Ascending aorta (tissue), 2 donors: ENCODE results near the gene SAP25. TPM values are rescaled to one million over a fixed set of nuclear protein-coding genes. Genes with fewer than 3 reads are reported as not detected.
"Not testable (repeated sequence)": the region's sequence is repeated elsewhere in the genome, so short reads cannot be mapped to it uniquely, and the experiment has no call there.

Experiments
- DNase-seq, 2 donors: peaks; one replicate each; pipeline ENCODE4 v3.0.0-alpha.2; 2019; ENCODE audit warnings: low spot score in 2 of 2
- H3K27ac ChIP-seq, 2 donors: fragments of 200-600 bp; sonication (generic); one replicate each; pipeline ENCODE4 v1.5.1; 2016 to 2017; ENCODE audit warnings: mild to moderate bottlenecking in 1 of 2
- H3K27me3 ChIP-seq: fragments of 200-600 bp; sonication (generic); one replicate; pipeline ENCODE4 v1.5.1; 2017
- H3K36me3 ChIP-seq, 2 donors: fragments of 200-600 bp; sonication (generic); one replicate each; pipeline ENCODE4 v1.5.1; 2016
- H3K4me1 ChIP-seq, 2 donors: fragments of 200-600 bp; sonication (generic); one replicate each; pipeline ENCODE4 v1.5.1; 2016 to 2017; ENCODE audit warnings: mild to moderate bottlenecking in 1 of 2
- H3K4me3 ChIP-seq, 2 donors: fragments of 200-600 bp; sonication (generic); one replicate each; pipeline ENCODE4 v1.5.1; 2016 to 2017; ENCODE audit warnings: mild to moderate bottlenecking in 1 of 2
- H3K9me3 ChIP-seq, 2 donors: fragments of 200-600 bp; sonication (generic); one replicate each; pipeline ENCODE4 v1.5.1; 2016
- intact Hi-C: fragments of 100-400 bp; cut with DNase I; formaldehyde crosslinking; loops from one replicate; pipeline ENCODE4 v1.15.1; 2023
- total RNA-seq: library from RNA; depleted of rRNA; stranded (reverse); fragments of >200 nt; gene quantifications from one replicate; pipeline ENCODE4 v1.1.0, GENCODE V29; 2016
- TF ChIP-seq, protein P1 (sequence below), 3 experiments: fragments of 200-600 bp in 2 of 3; fragments of 450-650 bp in 1 of 3; sonication (generic) in 2 of 3; IDR thresholded peaks; one replicate each; pipeline ENCODE4 v1.5.1; 2016 to 2019; ENCODE audit warnings: antibody characterized with exemption in 3 of 3, mild to moderate bottlenecking in 1 of 3, moderate library complexity in 1 of 3

SAP25 gene
- total RNA-seq, 1 donor from 2014 or later = 11.8 TPM

DNA sequence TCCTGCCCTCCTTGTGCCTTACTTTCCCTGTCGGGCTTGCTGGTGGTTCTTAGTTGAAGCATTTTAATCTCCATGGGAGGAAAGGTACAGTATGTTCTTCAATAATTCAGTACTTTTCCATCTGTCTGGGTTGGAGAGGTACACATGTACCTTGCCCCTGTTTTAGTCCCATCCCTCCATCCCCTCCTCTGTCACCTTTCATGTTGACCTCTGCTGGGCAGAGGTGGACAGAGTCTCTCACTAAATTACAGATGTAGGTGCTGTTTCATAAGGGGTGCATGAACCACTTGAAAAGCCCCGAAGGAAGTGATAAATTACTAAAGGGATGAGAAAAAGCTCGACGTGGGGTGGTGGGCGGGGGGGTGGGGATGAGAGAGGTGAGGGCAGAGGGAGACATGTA is 29.3 kb downstream of the SAP25 start:
- DNase-seq = no peak
- Histone ChIP-seq H3K27ac (peak overlapping the region; percentile 91 to 94), H3K9me3 (no peaks in the 10 kb centered on the region), H3K4me3 (peak overlapping the region in 1 of 2 donors; percentile 14), H3K27me3 (no peaks in the 10 kb centered on the region), H3K36me3 (peaks cover 0 to 2% of the 10 kb centered on the region in 2 donors), H3K4me1 (peaks cover 28 to 57% of the 10 kb centered on the region in 2 donors)
- TF ChIP-seq, protein P1, sequence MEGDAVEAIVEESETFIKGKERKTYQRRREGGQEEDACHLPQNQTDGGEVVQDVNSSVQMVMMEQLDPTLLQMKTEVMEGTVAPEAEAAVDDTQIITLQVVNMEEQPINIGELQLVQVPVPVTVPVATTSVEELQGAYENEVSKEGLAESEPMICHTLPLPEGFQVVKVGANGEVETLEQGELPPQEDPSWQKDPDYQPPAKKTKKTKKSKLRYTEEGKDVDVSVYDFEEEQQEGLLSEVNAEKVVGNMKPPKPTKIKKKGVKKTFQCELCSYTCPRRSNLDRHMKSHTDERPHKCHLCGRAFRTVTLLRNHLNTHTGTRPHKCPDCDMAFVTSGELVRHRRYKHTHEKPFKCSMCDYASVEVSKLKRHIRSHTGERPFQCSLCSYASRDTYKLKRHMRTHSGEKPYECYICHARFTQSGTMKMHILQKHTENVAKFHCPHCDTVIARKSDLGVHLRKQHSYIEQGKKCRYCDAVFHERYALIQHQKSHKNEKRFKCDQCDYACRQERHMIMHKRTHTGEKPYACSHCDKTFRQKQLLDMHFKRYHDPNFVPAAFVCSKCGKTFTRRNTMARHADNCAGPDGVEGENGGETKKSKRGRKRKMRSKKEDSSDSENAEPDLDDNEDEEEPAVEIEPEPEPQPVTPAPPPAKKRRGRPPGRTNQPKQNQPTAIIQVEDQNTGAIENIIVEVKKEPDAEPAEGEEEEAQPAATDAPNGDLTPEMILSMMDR (IDR thresholded peaks at IDR 0.05) = no peak
- intact Hi-C loops = loop anchor here (10.0 kb wide), 1 partner anchor 310 kb away; the partner anchor contains the start of gene SLC12A9

DNA sequence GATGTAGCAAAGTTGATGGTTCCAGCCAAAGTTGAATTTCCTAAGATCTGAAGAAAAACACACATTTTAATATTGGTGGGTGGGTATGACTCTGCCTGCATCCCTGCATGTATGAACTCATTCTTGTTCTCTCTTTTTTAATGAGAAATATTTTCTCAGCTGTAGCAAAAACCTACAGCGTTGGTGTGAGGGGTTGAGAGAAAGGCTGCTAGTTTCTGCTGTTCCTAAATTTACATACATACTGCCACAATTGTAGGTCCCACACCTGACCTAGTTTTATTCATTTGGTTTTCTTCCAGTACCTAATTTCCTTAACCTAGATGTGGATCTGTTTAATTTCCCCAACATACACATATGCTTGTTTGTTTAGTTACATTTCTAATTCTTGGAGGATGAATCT is 30.1 kb downstream of the SAP25 start:
- Histone ChIP-seq H3K4me1 (peaks cover 26 to 58% of the 10 kb centered on the region in 2 donors), H3K4me3 (no peak overlapping the region), H3K9me3 (no peaks in the 10 kb centered on the region), H3K27ac (peak overlapping the region; percentile 91 to 94), H3K36me3 (no peaks in the 10 kb centered on the region), H3K27me3 (no peaks in the 10 kb centered on the region)
- no peak for DNase-seq
- TF ChIP-seq, protein P1 (IDR thresholded peaks at IDR 0.05) = no peak
- intact Hi-C loops = loop anchor here (10.0 kb wide), 1 partner anchor 311 kb away; the partner anchor contains the start of gene SLC12A9

DNA sequence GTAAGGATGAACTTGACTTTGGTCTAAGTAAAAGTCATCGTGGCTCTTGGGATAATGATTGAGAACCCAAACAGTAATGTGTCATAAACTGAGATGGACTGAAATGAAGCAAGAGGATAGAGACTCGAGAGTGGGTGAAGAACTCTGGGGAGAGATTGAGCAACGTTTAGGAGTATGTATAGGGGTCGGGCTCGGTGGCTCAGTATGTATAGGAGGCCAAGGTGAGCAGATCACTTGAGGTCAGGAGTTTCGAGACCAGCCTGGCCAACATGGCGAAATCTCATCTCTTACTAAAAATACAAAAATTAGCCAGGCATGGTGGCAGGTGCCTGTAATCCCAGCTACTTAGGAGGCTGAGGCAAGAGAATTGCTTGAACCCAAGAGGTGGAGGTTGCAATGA is 32.4 kb downstream of the SAP25 start:
- not testable (repeated sequence) for DNase-seq, H3K27me3 ChIP-seq, H3K36me3 ChIP-seq, H3K9me3 ChIP-seq, H3K4me3 ChIP-seq, H3K27ac ChIP-seq
- H3K4me1 ChIP-seq = peaks cover 17 to 39% of the 10 kb centered on the region in 2 donors
- intact Hi-C loops = loop anchor here (10.0 kb wide), 1 partner anchor 313 kb away; the partner anchor contains the start of gene SLC12A9

DNA sequence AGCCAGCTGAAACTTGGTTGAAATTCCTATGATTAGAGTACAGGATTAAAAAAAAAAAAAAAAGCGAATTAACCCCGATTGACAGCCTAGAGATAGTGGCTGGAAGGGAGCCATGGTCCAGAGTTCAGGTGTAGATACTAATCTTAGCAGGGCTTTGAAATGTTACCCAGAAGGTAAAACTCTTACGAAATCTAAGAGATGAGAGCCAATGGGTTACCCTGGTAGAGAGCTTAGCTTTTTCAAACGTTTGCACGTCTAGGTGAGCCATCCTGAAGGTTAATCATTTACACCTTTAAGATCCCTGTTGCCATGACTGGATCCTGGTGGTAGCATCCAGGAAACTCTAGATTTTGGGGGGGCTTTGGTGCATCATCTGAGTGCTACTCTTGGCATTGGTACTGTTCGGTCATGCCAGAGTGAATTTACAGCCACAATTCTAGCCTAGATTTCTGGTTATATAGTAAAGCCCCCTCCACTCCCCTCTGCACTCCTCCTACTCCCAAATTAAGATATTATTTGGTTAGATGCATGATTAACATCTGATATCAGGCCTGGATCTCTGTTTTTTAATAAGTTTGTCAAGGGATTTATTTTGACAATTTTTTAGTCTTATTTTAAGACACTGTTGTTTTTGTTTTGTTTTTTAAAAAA is 33.5 kb downstream of the SAP25 start:
- no peak for DNase-seq
- Histone ChIP-seq H3K27me3 (no peaks in the 10 kb centered on the region), H3K4me1 (peaks cover 12 to 31% of the 10 kb centered on the region in 2 donors), H3K27ac (no peak overlapping the region), H3K4me3 (peak overlapping the region; percentile 97 to 98), H3K36me3 (no peaks in the 10 kb centered on the region), H3K9me3 (no peaks in the 10 kb centered on the region)
- TF ChIP-seq, protein P1 (IDR thresholded peaks at IDR 0.05) = no peak
- intact Hi-C loops = loop anchor here (10.0 kb wide), 1 partner anchor 315 kb away; the partner anchor contains the start of gene SLC12A9

DNA sequence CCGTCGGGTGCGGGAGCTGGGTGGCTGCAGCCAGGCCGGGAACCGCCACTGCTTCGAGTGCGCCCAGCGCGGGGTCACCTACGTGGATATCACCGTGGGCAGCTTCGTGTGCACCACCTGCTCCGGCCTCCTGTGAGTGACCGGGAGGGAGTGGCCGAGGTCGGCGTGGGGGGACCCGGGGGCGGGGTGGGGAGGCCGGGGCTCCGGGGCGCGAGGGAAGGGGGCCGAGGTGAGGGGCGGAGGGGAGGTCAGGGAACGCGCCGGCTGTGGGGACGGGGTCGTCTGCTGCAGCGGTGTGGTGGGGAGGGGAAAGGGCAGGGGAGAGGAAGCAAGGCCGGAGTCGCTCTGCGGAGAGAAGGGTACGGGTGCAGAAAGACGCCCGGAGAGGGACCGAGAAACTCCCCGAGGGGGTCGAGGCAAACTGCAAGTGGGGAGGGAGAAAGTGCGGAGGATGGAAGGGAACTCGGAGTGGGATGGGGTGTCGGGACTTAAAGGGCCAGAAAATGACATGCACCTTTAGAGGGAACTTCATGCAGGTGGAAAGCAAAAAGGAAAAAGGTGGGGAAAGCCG is 34.2 kb downstream of the SAP25 start:
- intact Hi-C loops = loop anchor here (1.0 to 10.0 kb wide), 5 partner anchors 19 to 315 kb away; partner anchors contain the start of genes FBXO24, LRCH4, MOSPD3 and SLC12A9
- DNase-seq = no peak
- no peaks in the 10 kb centered on the region for H3K9me3 ChIP-seq
- peak overlapping the region; percentile 97 to 98 for H3K4me3 ChIP-seq
- peaks cover 8 to 24% of the 10 kb centered on the region in 2 donors for H3K4me1 ChIP-seq
- no peaks in the 10 kb centered on the region for H3K36me3 ChIP-seq
- H3K27me3 ChIP-seq = no peaks in the 10 kb centered on the region
- TF ChIP-seq, protein P1 (IDR thresholded peaks at IDR 0.05) = no peak
- peak overlapping the region; percentile 71 to 79 for H3K27ac ChIP-seq
